ENCODE measurements around the gene NXNL1. TPM values are rescaled to one million over a fixed set of nuclear protein-coding genes. Genes with fewer than 3 reads are reported as not detected.

Gene NXNL1
- total RNA-seq, 1 donor from 2014 or later, result not detected

- Mint-ChIP-seq H3K36me3 (ENCODE audit: low read depth) (no peaks in the 10 kb centered on the region), H3K27me3 (ENCODE audit: insufficient read depth) (peaks cover 31% of the 10 kb centered on the region), H3K27ac (no peak overlapping the region), H3K4me3 (no peak overlapping the region), H3K9me3 (no peaks in the 10 kb centered on the region), H3K4me1 (ENCODE audit: low read depth) (no peaks in the 10 kb centered on the region)
- intact Hi-C loops (cut with micrococcal nuclease), result no loop called here
- no peak for DNase-seq (ENCODE audit: low spot score)
These were observed 1.8 kb downstream of the NXNL1 start for GRCh38 chr19:17458970-17459369.

- no peak overlapping the region for H3K4me3 Mint-ChIP-seq
- peaks cover 33% of the 10 kb centered on the region for H3K27me3 Mint-ChIP-seq (ENCODE audit: insufficient read depth)
- DNase-seq (ENCODE audit: low spot score), result no peak
- no peak overlapping the region for H3K27ac Mint-ChIP-seq
- intact Hi-C loops (cut with micrococcal nuclease), result no loop called here
- no peaks in the 10 kb centered on the region for H3K4me1 Mint-ChIP-seq (ENCODE audit: low read depth)
- H3K36me3 Mint-ChIP-seq (ENCODE audit: low read depth), result no peaks in the 10 kb centered on the region
- H3K9me3 Mint-ChIP-seq, result no peaks in the 10 kb centered on the region
These were observed 3.1 kb downstream of the NXNL1 start for GRCh38 chr19:17457616-17458015.

GRCh38 chr19:17456127-17456526, 4.6 kb downstream of the NXNL1 start:
- Mint-ChIP-seq H3K4me1 (ENCODE audit: low read depth) (no peaks in the 10 kb centered on the region), H3K36me3 (ENCODE audit: low read depth) (no peaks in the 10 kb centered on the region), H3K27me3 (ENCODE audit: insufficient read depth) (peaks cover 33% of the 10 kb centered on the region), H3K27ac (no peak overlapping the region), H3K4me3 (no peak overlapping the region), H3K9me3 (no peaks in the 10 kb centered on the region)
- intact Hi-C loops (cut with micrococcal nuclease), result no loop called here
- no peak for DNase-seq (ENCODE audit: low spot score)

- no peak overlapping the region for H3K27ac Mint-ChIP-seq
- no peak for DNase-seq (ENCODE audit: low spot score)
- intact Hi-C loops (cut with micrococcal nuclease), result no loop called here
These were observed 5.2 kb downstream of the NXNL1 start for GRCh38 chr19:17455308-17456123.

GRCh38 chr19:17454576-17455071, 6.1 kb downstream of the NXNL1 start:
- intact Hi-C loops (cut with micrococcal nuclease), result loop anchor here (5.0 kb wide), 3 partner anchors 47 to 403 kb away; partner anchors contain the start of genes BST2, COLGALT1 and RPL18A
- no peak for DNase-seq (ENCODE audit: low spot score)
- no peaks in the 10 kb centered on the region for H3K9me3 Mint-ChIP-seq
- H3K4me1 Mint-ChIP-seq (ENCODE audit: low read depth), result peaks cover 13% of the 10 kb centered on the region
- H3K4me3 Mint-ChIP-seq, result no peak overlapping the region
- H3K36me3 Mint-ChIP-seq (ENCODE audit: low read depth), result no peaks in the 10 kb centered on the region
- H3K27me3 Mint-ChIP-seq (ENCODE audit: insufficient read depth), result peaks cover 35% of the 10 kb centered on the region
- H3K27ac Mint-ChIP-seq, result no peak overlapping the region

More at GRCh38 chr19:17455308-17456123, 5.2 kb downstream of the NXNL1 start:
- no peaks in the 10 kb centered on the region for H3K9me3 Mint-ChIP-seq
- H3K36me3 Mint-ChIP-seq (ENCODE audit: low read depth), result no peaks in the 10 kb centered on the region
- H3K27me3 Mint-ChIP-seq (ENCODE audit: insufficient read depth), result peaks cover 33% of the 10 kb centered on the region
- no peak overlapping the region for H3K4me3 Mint-ChIP-seq
- H3K4me1 Mint-ChIP-seq (ENCODE audit: low read depth), result peaks cover 5% of the 10 kb centered on the region

- Mint-ChIP-seq H3K27ac (no peak overlapping the region), H3K4me1 (ENCODE audit: low read depth) (peaks cover 13% of the 10 kb centered on the region), H3K4me3 (no peak overlapping the region), H3K36me3 (ENCODE audit: low read depth) (no peaks in the 10 kb centered on the region), H3K9me3 (no peaks in the 10 kb centered on the region), H3K27me3 (ENCODE audit: insufficient read depth) (peaks cover 34% of the 10 kb centered on the region)
- intact Hi-C loops (cut with micrococcal nuclease), result loop anchor here (5.0 kb wide), 3 partner anchors 45 to 405 kb away; partner anchors contain the start of genes BST2, COLGALT1 and RPL18A
- DNase-seq (ENCODE audit: low spot score), result no peak
These were observed 8.9 kb downstream of the NXNL1 start for GRCh38 chr19:17451820-17452219.

- Mint-ChIP-seq H3K9me3 (no peaks in the 10 kb centered on the region), H3K27me3 (ENCODE audit: insufficient read depth) (peaks cover 29% of the 10 kb centered on the region), H3K4me3 (peak overlapping the region; percentile 12), H3K4me1 (ENCODE audit: low read depth) (peaks cover 13% of the 10 kb centered on the region), H3K27ac (peak overlapping the region; percentile 68), H3K36me3 (ENCODE audit: low read depth) (no peaks in the 10 kb centered on the region)
- DNase-seq (ENCODE audit: low spot score), result peak; percentile 14
- intact Hi-C loops (cut with micrococcal nuclease), result loop anchor here (5.0 kb wide), 3 partner anchors 43 to 407 kb away; partner anchors contain the start of genes BST2, COLGALT1 and RPL18A
These were observed 10.3 kb downstream of the NXNL1 start for GRCh38 chr19:17450264-17451075.

GRCh38 chr19:17448131-17448967, 12.4 kb downstream of the NXNL1 start, which contains the start of gene TMEM221:
TMEM221 (minus strand) TSS chr19:17448668; CDS start chr19:17448462, 206 bp downstream.
- H3K36me3 Mint-ChIP-seq (ENCODE audit: low read depth), result no peaks in the 10 kb centered on the region
- intact Hi-C loops (cut with micrococcal nuclease), result no loop called here
- H3K9me3 Mint-ChIP-seq, result no peaks in the 10 kb centered on the region
- H3K27ac Mint-ChIP-seq, result no peak within 1 kb of the TSS
- peak; percentile 28 for DNase-seq (ENCODE audit: low spot score)
- peaks cover 14% of the 10 kb centered on the region for H3K27me3 Mint-ChIP-seq (ENCODE audit: insufficient read depth)
- H3K4me1 Mint-ChIP-seq (ENCODE audit: low read depth), result peaks cover 13% of the 10 kb centered on the region
- H3K4me3 Mint-ChIP-seq, result no peak within 1 kb of the TSS

GRCh38 chr19:17447704-17448130, 13.0 kb downstream of the NXNL1 start:
- intact Hi-C loops (cut with micrococcal nuclease), result no loop called here
- Mint-ChIP-seq H3K27me3 (ENCODE audit: insufficient read depth) (peaks cover 13% of the 10 kb centered on the region), H3K27ac (no peak overlapping the region), H3K4me1 (ENCODE audit: low read depth) (peaks cover 13% of the 10 kb centered on the region), H3K36me3 (ENCODE audit: low read depth) (no peaks in the 10 kb centered on the region), H3K9me3 (no peaks in the 10 kb centered on the region), H3K4me3 (no peak overlapping the region)
- no peak for DNase-seq (ENCODE audit: low spot score)

- DNase-seq (ENCODE audit: low spot score), result no peak
- Mint-ChIP-seq H3K27me3 (ENCODE audit: insufficient read depth) (peaks cover 13% of the 10 kb centered on the region), H3K36me3 (ENCODE audit: low read depth) (no peaks in the 10 kb centered on the region), H3K27ac (no peak overlapping the region), H3K9me3 (no peaks in the 10 kb centered on the region), H3K4me1 (ENCODE audit: low read depth) (peaks cover 9% of the 10 kb centered on the region), H3K4me3 (no peak overlapping the region)
- intact Hi-C loops (cut with micrococcal nuclease), result no loop called here
These were observed 15.1 kb downstream of the NXNL1 start for GRCh38 chr19:17445526-17446165.

- Mint-ChIP-seq H3K9me3 (no peaks in the 10 kb centered on the region), H3K4me3 (no peak overlapping the region), H3K27ac (no peak overlapping the region), H3K4me1 (ENCODE audit: low read depth) (no peaks in the 10 kb centered on the region), H3K36me3 (ENCODE audit: low read depth) (no peaks in the 10 kb centered on the region), H3K27me3 (ENCODE audit: insufficient read depth) (peaks cover 3% of the 10 kb centered on the region)
- DNase-seq (ENCODE audit: low spot score), result no peak
- intact Hi-C loops (cut with micrococcal nuclease), result loop anchor here (1.0 kb wide), 1 partner anchor 25 kb away; no protein-coding TSS in a partner anchor
These were observed 19.3 kb downstream of the NXNL1 start for GRCh38 chr19:17441241-17442021.

Data from activated T-helper 1 cell treated with anti-CD3 and anti-CD28 coated beads, Interleukin-12 subunit alpha, Interleukin-12 subunit beta, Interleukin-2, Interleukin-4 antibody, amounts not matched to agents 30 ng/mL and 10 ng/mL and 1 ng/mL, durations not matched to agents 14 hours and 24 hours and 36 hours (primary cell).